Measurements from ENCODE around the gene CRBN. TPM values are rescaled to one million over a fixed set of nuclear protein-coding genes. Genes with fewer than 3 reads are reported as not detected.
A peak's percentile ranks its signal among the peaks of the same experiment; 100 is the strongest.

Gene CRBN
- total RNA-seq, 4 donors from 2014 or later: 31.2 to 158 (median 83.0) TPM

DNA sequence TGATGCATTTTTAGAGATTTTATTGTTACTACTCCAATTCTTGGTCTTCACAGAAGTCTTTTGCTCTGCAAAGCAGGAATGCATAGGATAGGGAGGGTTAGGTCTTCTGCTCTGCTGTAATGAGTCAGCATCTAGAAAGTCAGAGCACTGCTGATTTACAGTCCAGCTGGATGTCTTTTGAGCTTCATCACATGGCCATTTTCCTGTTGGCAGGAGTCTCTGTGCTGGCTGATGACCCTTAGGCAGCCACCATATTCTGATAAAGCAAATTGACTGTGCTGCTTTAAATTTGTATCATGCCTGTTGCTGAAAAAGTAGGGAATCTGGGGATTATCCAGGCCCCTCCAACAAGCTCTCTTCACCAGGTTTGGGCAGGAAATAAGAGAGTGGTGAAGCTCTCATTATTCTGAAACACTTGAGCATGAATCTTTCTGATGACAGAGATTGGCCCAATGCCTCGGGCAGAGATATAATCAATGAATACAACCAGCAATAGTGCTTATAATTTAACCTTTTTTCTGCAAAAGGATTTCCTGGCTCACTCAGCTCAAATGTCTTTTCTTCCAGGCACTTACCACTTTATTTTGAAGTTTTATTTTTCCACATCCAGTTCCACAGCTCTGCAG lies 9.7 kb upstream of the CRBN start:
- Histone ChIP-seq H3K27me3 (no peaks in the 10 kb centered on the region), H3K4me3 (no peak overlapping the region), H3K36me3 (no peaks in the 10 kb centered on the region), H3K4me1 (no peaks in the 10 kb centered on the region), H3K9me3 (no peaks in the 10 kb centered on the region), H3K27ac (no peak overlapping the region)
- WGBS, 2 donors (ENCODE audit: low coverage in 1 of 2): 17 to 48% methylated on average over 1 of the region's 1 CpG
- intact Hi-C loops (cut with DNase I; ENCODE audit: low total_unique reads): no loop called here
- in situ Hi-C loops (cut with MboI; ENCODE audit: low pct_ligation_motif_present in 1 of 4, low pct_unique_long_range_greater_than_20kb in 1 of 4, low sequenced_read_pairs in 3 of 4): no loop called here
- no peak for DNase-seq
- TF ChIP-seq, protein P1, sequence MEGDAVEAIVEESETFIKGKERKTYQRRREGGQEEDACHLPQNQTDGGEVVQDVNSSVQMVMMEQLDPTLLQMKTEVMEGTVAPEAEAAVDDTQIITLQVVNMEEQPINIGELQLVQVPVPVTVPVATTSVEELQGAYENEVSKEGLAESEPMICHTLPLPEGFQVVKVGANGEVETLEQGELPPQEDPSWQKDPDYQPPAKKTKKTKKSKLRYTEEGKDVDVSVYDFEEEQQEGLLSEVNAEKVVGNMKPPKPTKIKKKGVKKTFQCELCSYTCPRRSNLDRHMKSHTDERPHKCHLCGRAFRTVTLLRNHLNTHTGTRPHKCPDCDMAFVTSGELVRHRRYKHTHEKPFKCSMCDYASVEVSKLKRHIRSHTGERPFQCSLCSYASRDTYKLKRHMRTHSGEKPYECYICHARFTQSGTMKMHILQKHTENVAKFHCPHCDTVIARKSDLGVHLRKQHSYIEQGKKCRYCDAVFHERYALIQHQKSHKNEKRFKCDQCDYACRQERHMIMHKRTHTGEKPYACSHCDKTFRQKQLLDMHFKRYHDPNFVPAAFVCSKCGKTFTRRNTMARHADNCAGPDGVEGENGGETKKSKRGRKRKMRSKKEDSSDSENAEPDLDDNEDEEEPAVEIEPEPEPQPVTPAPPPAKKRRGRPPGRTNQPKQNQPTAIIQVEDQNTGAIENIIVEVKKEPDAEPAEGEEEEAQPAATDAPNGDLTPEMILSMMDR (IDR thresholded peaks at IDR 0.05): no peak
- no peak for TF ChIP-seq POLR2AphosphoS5 (IDR thresholded peaks at IDR 0.05)
- TF ChIP-seq POLR2A (IDR thresholded peaks at IDR 0.05): no peak
- no peak for TF ChIP-seq EP300 (IDR thresholded peaks at IDR 0.05; ENCODE audit: low read depth)

DNA sequence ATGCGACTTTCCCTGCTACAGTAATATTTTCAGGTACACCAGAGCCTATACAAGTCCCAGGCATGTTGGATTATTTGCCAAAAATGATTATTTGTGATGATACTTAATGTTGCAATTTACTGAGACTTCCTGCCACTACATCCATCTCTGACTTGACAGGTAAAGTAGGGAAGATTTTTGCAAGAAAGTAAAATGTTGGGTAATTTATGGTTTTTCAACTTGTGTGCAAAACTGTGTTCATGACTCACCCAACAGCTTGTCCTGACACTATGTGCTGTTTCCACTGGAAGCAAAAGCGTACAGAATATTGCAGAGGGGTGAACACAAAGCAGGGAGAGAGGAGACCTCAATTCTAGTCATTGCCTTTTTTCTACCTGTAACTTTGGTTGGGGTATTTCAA lies 5.4 kb upstream of the CRBN start:
- H3K27ac ChIP-seq: no peak overlapping the region
- DNase-seq: no peak
- no peak overlapping the region for H3K4me3 ChIP-seq
- peaks cover 0 to 3% (median under 1%) of the 10 kb centered on the region in 4 donors for H3K4me1 ChIP-seq
- H3K9me3 ChIP-seq: no peaks in the 10 kb centered on the region
- H3K36me3 ChIP-seq: no peaks in the 10 kb centered on the region
- in situ Hi-C loops (cut with MboI; ENCODE audit: low pct_ligation_motif_present in 1 of 4, low pct_unique_long_range_greater_than_20kb in 1 of 4, low sequenced_read_pairs in 3 of 4): no loop called here
- TF ChIP-seq EP300 (IDR thresholded peaks at IDR 0.05; ENCODE audit: low read depth) (no peak), POLR2A (IDR thresholded peaks at IDR 0.05) (no peak), POLR2AphosphoS5 (IDR thresholded peaks at IDR 0.05) (no peak)
- TF ChIP-seq, protein P1 (IDR thresholded peaks at IDR 0.05): no peak
- intact Hi-C loops (cut with DNase I; ENCODE audit: low total_unique reads): no loop called here
- H3K27me3 ChIP-seq: no peaks in the 10 kb centered on the region
- WGBS, 2 donors (ENCODE audit: low coverage in 1 of 2): 48 to 60% methylated on average over 2 of the region's 2 CpGs

DNA sequence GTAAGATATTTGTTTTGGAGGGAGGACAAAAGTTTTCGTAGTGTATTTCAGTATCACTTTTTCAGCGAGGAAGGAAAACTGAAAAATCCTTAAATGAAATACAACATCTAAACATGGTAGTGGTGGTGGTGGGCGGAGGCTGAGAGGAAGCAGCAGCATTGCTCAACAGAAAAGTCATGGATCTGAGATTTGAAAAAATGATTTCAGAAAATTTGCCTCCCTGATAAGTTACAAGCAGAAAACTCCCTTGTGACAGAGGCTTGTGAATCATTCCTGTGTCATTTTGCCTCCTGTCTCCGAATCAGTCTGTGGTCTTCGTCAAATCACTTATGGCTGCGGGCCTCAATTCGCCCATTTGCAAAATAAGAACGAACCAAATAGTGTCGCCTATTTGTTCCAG lies 965 bp upstream of the CRBN start:
- WGBS, 2 donors (ENCODE audit: low coverage in 1 of 2): 78 to 80% methylated on average over 9 of the region's 9 CpGs
- intact Hi-C loops (cut with DNase I; ENCODE audit: low total_unique reads) (no loop called here), in situ Hi-C loops (cut with MboI; ENCODE audit: low pct_ligation_motif_present in 1 of 4, low pct_unique_long_range_greater_than_20kb in 1 of 4, low sequenced_read_pairs in 3 of 4) (no loop called here)
- peaks cover 0 to 3% (median 0%) of the 10 kb centered on the region in 4 donors for H3K36me3 ChIP-seq
- TF ChIP-seq EP300 (IDR thresholded peaks at IDR 0.05; ENCODE audit: low read depth): no peak
- no peak for TF ChIP-seq POLR2AphosphoS5 (IDR thresholded peaks at IDR 0.05)
- no peak for TF ChIP-seq POLR2A (IDR thresholded peaks at IDR 0.05)
- TF ChIP-seq, protein P1 (IDR thresholded peaks at IDR 0.05): no peak
- no peaks in the 10 kb centered on the region for H3K9me3 ChIP-seq
- DNase-seq: no peak
- no peak overlapping the region for H3K4me3 ChIP-seq
- H3K27ac ChIP-seq: no peak overlapping the region
- H3K4me1 ChIP-seq: peaks cover 10 to 35% (median 16%) of the 10 kb centered on the region in 4 donors
- no peaks in the 10 kb centered on the region for H3K27me3 ChIP-seq

DNA sequence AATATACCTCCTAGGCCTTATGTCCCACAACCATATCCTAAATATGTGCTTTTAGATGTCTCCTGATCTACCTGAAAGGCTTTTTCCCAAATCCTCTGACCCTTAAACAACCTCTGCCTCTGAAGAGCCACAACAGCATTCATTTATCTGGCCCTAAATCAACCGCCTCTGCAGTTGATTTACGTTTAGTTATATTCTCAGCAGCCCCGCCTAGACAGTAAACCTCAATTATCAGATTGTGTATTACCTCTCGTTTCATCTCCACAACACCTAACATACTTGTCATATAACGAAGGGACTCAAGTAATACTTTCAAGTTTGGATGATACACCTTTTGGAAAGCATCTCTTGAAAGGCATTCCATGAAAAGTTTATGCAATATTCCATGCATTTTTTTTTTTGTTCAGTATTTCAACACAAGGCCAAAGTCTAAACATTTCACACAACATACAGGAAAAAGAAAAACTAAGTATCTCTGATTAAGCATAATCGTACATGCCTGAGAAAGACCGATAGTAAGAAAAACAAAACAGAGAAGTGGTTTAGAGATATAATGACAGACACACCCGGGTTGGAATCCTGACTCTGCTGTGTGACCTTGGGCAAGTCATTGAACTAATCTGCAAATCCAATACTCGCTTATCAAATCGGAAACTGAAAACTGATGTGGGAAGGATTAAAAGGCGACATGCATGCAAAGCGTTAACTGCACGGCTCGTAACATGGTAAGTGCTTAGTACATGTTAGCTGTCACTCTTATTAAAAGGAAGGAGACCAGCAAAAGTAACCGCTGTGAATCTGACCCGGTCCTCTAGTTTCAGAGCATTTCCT lies 778 bp downstream of the CRBN start:
- in situ Hi-C loops (cut with MboI; ENCODE audit: low pct_ligation_motif_present in 1 of 4, low pct_unique_long_range_greater_than_20kb in 1 of 4, low sequenced_read_pairs in 3 of 4): no loop called here
- Histone ChIP-seq H3K36me3 (peaks cover 0 to 14% (median 3%) of the 10 kb centered on the region in 4 donors), H3K27me3 (no peaks in the 10 kb centered on the region), H3K4me3 (peak overlapping the region; percentile 70 to 97 (median 88)), H3K9me3 (no peaks in the 10 kb centered on the region), H3K4me1 (peaks cover 10 to 35% (median 16%) of the 10 kb centered on the region in 4 donors), H3K27ac (peak overlapping the region; percentile 80 to 89 (median 82))
- DNase-seq: no peak
- TF ChIP-seq, protein P1 (IDR thresholded peaks at IDR 0.05): no peak
- TF ChIP-seq EP300 (IDR thresholded peaks at IDR 0.05; ENCODE audit: low read depth): no peak
- TF ChIP-seq POLR2AphosphoS5 (IDR thresholded peaks at IDR 0.05): no peak
- TF ChIP-seq POLR2A (IDR thresholded peaks at IDR 0.05): no peak
- intact Hi-C loops (cut with DNase I; ENCODE audit: low total_unique reads): no loop called here
- WGBS, 2 donors (ENCODE audit: low coverage in 1 of 2): 12 to 16% methylated on average over 15 to 16 of the region's 16 CpGs
